ENCODE measurements around the gene ERGIC1.

DNA sequence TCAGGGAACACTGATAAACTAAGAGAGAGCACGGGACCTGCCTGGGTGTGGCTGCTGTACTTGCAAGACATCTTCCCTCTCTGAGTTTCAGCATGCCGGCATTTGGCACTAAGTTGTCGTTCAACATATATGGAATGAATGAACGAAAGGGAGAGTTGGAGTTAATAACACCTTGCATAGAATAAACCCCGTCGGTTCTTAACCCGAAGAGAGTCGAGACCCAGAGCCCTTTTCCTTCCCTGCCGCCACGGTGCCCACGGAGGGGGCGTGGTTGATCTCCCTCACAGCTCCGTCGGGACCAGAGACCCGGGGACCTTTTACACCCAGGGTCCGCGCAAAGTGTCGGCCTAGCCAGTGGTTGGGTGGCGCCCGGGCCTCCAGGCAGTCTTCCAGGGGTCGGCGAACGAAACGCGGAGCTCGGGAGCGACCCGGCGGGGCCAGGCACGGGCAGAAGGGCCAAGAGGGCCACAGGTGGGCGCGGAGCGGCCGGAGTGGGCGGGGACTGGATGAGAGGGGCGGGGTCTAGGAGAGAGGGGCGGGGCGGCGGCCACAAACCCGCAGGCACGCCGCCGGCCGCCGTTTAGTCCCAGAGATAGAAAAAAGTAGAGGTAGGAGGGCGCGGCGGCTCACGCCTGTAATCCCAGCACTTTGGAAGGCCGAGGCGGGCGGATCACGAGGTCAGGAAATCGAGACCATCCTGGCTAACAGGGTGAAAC is 124.4 kb downstream of the ERGIC1 start:
- TF ChIP-seq, protein P1, sequence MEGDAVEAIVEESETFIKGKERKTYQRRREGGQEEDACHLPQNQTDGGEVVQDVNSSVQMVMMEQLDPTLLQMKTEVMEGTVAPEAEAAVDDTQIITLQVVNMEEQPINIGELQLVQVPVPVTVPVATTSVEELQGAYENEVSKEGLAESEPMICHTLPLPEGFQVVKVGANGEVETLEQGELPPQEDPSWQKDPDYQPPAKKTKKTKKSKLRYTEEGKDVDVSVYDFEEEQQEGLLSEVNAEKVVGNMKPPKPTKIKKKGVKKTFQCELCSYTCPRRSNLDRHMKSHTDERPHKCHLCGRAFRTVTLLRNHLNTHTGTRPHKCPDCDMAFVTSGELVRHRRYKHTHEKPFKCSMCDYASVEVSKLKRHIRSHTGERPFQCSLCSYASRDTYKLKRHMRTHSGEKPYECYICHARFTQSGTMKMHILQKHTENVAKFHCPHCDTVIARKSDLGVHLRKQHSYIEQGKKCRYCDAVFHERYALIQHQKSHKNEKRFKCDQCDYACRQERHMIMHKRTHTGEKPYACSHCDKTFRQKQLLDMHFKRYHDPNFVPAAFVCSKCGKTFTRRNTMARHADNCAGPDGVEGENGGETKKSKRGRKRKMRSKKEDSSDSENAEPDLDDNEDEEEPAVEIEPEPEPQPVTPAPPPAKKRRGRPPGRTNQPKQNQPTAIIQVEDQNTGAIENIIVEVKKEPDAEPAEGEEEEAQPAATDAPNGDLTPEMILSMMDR (conservative IDR thresholded peaks at IDR 0.05; ENCODE audit: low read length), result no peak
- TF ChIP-seq EZH2phosphoT487 (IDR thresholded peaks at IDR 0.05; ENCODE audit: borderline replicate concordance), result no peak
